Kidney epithelial cell (primary cell): ENCODE results near the gene GFY. TPM values are rescaled to one million over a fixed set of nuclear protein-coding genes. Genes with fewer than 3 reads are reported as not detected.

Source experiments
- DNase-seq: peaks from one replicate; pipeline ENCODE4 v3.0.0-alpha.2; 2010; ENCODE audit warnings: low read depth
- H3K27me3 ChIP-seq: 2 replicates; pipeline ENCODE4 v1.6.0; 2011; ENCODE audit warnings: low read length; ENCODE audit not compliant: control insufficient read depth, insufficient read depth
- H3K36me3 ChIP-seq: 2 replicates; pipeline ENCODE4 v1.5.1; 2011; ENCODE audit warnings: low read length; ENCODE audit not compliant: control insufficient read depth, insufficient read depth
- H3K4me3 ChIP-seq: 2 replicates; pipeline ENCODE4 v1.5.1; 2011; ENCODE audit warnings: low read depth, mild to moderate bottlenecking, control low read depth, low read length
- total RNA-seq: library from RNA; depleted of rRNA; stranded (reverse); fragments of >200 nt; gene quantifications from 2 replicates; pipeline ENCODE4 v1.2.3, GENCODE V29; 2015
- TF ChIP-seq, protein P1 (sequence below): IDR thresholded peaks from 2 replicates; pipeline ENCODE4 v1.5.1; 2011; ENCODE audit warnings: mild to moderate bottlenecking, moderate library complexity, low read length, control low read depth, inconsistent platforms; ENCODE audit not compliant: insufficient read depth, poor library complexity, severe bottlenecking

GFY gene
- total RNA-seq, 1 donor from 2014 or later, result not detected

DNA sequence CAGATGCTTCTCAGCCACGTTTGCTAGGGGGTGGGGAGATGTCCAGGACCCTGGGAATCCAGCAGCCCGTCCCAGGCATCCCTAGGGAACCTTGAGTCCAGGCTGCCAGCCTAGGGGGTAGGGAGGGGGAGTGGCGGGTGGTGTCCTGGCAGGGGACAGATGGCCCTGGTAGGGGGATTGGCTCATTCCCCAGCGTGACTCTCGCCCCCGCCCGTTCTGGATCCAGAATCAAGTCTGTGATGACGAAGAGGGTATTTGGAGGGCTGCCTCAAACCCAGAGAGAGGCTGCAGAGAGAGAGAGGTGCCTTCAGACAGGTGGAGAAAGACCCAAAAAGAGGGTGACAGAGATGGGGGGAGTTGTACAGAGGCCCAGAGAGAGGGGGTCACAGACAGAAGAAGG, 12.0 kb downstream of the GFY start:
- Histone ChIP-seq H3K27me3 (peaks cover 98% of the 10 kb centered on the region), H3K4me3 (no peak overlapping the region), H3K36me3 (no peaks in the 10 kb centered on the region)
- no peak for DNase-seq
- TF ChIP-seq, protein P1, sequence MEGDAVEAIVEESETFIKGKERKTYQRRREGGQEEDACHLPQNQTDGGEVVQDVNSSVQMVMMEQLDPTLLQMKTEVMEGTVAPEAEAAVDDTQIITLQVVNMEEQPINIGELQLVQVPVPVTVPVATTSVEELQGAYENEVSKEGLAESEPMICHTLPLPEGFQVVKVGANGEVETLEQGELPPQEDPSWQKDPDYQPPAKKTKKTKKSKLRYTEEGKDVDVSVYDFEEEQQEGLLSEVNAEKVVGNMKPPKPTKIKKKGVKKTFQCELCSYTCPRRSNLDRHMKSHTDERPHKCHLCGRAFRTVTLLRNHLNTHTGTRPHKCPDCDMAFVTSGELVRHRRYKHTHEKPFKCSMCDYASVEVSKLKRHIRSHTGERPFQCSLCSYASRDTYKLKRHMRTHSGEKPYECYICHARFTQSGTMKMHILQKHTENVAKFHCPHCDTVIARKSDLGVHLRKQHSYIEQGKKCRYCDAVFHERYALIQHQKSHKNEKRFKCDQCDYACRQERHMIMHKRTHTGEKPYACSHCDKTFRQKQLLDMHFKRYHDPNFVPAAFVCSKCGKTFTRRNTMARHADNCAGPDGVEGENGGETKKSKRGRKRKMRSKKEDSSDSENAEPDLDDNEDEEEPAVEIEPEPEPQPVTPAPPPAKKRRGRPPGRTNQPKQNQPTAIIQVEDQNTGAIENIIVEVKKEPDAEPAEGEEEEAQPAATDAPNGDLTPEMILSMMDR, result no peak

DNA sequence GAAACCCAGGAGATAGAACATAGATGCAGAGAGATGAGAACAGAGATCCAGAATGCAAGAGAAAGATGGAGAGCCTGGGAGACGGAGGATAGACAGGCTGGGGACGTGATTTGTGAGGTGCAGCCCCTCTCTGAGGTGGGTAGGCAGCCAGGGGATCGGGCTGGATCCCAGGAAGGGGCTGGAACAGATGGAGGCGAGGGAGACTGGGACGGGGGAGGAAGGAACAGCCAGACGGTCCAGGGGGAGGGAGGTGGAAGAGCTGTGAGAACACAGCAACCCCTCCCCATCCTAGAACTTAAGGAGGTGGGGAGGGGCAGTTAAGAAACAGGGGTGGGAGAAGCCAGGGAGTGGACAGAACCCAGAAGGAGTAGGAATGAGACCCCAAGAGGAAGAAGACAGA, 13.1 kb downstream of the GFY start:
- Histone ChIP-seq H3K27me3 (peaks cover 93% of the 10 kb centered on the region), H3K4me3 (no peak overlapping the region), H3K36me3 (no peaks in the 10 kb centered on the region)
- TF ChIP-seq, protein P1, result no peak
- DNase-seq, result no peak

DNA sequence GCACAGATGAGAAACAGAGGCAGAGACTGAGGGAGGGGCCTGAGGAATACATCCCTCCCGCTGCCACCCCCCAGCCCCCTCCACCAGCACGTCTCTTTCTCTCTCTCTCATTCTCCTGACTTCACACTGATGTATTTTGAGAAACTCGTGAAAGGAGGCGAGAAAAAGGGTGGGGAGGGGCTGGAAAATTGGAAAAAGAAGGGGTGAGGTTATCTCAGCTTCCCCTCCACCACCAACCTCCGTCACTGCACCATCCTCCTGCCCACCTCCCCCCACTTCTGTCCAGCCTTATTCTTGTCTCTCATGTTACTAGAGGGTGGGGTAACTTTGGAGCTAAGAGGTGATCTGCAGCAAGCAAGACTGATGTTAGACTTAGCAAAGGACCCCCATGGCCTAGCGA, 14.6 kb downstream of the GFY start:
- Histone ChIP-seq H3K36me3 (no peaks in the 10 kb centered on the region), H3K27me3 (peaks cover 78% of the 10 kb centered on the region), H3K4me3 (no peak overlapping the region)
- TF ChIP-seq, protein P1, result no peak
- no peak for DNase-seq

DNA sequence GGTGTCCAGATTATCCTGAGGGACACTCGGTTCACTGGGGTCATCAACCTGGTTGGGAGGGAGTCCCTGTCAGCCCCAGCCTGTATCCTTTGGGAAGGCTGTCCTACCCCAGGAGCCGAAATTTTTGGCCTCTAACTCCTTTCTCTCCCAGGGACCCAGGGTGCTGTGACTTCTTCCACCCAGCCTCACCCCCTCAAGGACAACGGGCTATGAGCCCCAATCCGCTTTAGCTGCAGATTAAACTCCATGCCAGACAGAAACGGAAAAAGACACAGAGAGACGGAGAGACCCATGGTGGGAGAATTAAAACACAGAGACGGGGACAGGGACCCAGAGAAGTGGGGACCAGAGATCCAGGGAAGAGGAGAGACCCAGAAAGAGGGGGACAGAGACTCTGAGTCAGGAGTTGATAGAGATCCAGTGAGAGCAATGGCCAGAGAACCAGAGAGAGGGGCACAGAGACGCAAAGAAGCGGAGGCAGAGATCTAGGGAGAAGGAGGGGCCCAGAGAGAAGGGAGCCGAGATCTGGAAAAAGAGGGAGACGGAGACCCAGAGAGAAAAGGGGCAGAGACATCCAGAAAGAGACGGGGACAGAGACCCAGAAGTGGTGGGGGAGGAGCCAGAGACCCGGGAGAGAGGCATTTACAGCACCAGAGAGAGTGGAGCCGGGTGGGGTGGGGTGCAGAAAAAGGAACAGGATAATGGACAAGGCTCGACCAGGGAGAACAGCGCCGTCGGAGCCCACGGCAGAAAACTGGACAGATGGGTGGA, 15.4 kb downstream of the GFY start:
- no peak overlapping the region for H3K4me3 ChIP-seq
- TF ChIP-seq, protein P1, result no peak
- DNase-seq, result no peak
- H3K36me3 ChIP-seq, result no peaks in the 10 kb centered on the region
- H3K27me3 ChIP-seq, result peaks cover 70% of the 10 kb centered on the region

DNA sequence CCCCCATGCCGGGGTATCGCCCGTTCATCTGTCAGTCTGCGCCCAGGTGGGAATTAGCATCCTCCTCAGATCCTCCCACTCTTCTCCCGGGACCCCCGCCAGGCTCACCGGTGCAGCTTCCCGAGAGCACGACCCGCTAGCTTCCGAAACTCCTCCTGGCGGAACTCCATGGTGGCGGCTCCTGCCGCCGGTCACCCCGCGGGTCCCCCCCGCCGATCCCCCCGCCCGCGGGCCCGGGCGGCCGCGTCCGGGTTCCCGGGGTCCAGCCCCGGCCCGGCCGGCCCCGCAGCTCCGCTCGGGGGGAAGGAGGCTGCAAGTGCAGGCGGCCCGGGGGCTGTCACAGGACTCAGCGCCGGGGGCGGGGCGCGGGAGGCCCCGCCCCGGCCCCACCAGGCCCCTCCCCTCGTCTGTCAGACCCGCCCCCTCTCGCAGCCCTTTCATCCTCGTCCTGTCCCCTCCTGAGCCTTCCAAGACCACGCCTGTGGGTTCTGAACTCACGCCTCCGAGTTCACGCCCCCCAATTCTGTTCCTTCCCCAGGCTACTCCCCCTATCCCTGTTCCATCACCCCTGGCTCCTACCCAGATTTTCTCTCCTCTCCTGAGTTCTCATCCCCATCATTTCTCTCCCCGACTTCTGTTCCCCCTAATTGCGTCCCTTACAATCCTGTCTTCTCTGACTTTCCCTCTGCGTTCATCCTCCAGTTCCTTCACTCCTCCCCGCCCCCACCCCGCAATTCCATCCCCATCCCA, 16.2 kb downstream of the GFY start, which contains the start of gene SLC17A7:
Gene SLC17A7, minus strand, starts transcription at position 318 of the 750 bp plus-strand sequence. Its CDS starts 148 bp downstream, at position 170.
- Histone ChIP-seq H3K36me3 (no peaks in the 10 kb centered on the region), H3K4me3 (no peak within 1 kb of the TSS), H3K27me3 (peaks cover 62% of the 10 kb centered on the region)
- TF ChIP-seq, protein P1, result no peak
- DNase-seq, result no peak
